Urinary bladder (tissue), 4 donors: Measurements from ENCODE around the gene TMEM245. TPM values are rescaled to one million over a fixed set of nuclear protein-coding genes. Genes with fewer than 3 reads are reported as not detected.

Experiments
- DNase-seq: peaks from one replicate; pipeline ENCODE4 v3.0.0-alpha.2; 2015; ENCODE audit errors: extremely low spot score
- H3K27ac ChIP-seq: one replicate; pipeline ENCODE4 v1.5.1; 2013; ENCODE audit warnings: low read depth, mild to moderate bottlenecking, moderate library complexity
- H3K36me3 ChIP-seq: one replicate; pipeline ENCODE4 v1.6.1; 2013; ENCODE audit warnings: mild to moderate bottlenecking, moderate library complexity; ENCODE audit not compliant: insufficient read depth
- H3K4me1 ChIP-seq: one replicate; pipeline ENCODE4 v1.6.1; 2013; ENCODE audit warnings: mild to moderate bottlenecking, moderate library complexity; ENCODE audit not compliant: insufficient read depth
- H3K4me3 ChIP-seq: one replicate; pipeline ENCODE4 v1.5.1; 2013; ENCODE audit warnings: low read depth, low read length
- WGBS: extraction: QIAGEN DNeasy Blood & Tissue Kit; methylation state at CpG from one replicate; pipeline ENCODE4 v1.1.7; 2013; 5-methylcytosine and 5-hydroxymethylcytosine counted together
- polyA plus RNA-seq: library from polyadenylated mRNA; stranded (reverse); fragments of 200-250 nt; gene quantifications from one replicate; pipeline ENCODE4 v1.2.3, GENCODE V29; 2013
- total RNA-seq: library from RNA; depleted of rRNA; stranded (reverse); fragments of >200 nt; gene quantifications from one replicate; pipeline ENCODE4 v1.2.3, GENCODE V29; 2014
- donor health status: healthy with polysubstance abuse.
- donor health status: healthy.

Gene TMEM245
- total and polyA plus RNA-seq, 2 donors, result 41.3 to 87.6 TPM

DNA sequence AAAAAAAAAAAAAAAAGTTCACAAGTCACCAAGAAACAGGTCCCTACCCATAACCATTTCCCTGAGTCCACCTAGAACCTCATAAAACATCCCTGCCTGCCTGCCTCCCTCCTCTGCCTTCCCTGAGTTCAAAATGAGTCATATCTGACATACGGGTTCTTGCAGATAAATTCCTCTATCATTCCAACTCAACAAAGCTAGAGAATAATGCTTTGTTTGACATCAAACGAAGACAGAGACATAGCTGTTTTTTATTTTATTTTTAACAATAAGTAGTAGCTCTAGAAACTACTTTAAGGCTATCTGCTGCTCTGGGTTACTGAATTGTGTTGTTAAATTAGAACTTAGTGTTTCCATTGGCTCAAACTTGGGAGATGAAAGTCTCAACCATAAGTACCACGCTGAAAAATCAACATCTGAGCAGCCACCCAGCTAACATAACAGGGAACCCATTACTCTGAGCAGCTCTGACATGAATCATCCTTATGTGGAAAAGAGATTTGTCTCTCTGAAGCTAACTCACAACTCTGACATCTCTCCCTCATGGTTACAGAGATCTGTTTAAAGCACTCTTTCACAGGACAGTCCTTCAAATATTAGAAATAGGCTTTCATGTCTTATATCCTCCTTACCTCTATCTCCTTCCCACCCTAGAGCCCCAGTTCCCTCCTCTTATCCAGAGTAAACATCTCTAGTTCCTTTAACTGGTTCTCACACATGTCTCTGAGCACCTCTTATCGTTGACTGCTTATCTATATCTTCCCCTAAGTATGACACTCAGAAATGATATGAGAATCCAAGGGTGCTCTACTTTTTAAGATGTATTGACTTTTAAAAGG, 12.1 kb downstream of the TMEM245 start:
- WGBS, result 31% methylated on average over 4 of the region's 4 CpGs
- Histone ChIP-seq H3K4me1 (no peaks in the 10 kb centered on the region), H3K36me3 (no peaks in the 10 kb centered on the region), H3K27ac (no peak overlapping the region), H3K4me3 (no peak overlapping the region)
- DNase-seq, result no peak

DNA sequence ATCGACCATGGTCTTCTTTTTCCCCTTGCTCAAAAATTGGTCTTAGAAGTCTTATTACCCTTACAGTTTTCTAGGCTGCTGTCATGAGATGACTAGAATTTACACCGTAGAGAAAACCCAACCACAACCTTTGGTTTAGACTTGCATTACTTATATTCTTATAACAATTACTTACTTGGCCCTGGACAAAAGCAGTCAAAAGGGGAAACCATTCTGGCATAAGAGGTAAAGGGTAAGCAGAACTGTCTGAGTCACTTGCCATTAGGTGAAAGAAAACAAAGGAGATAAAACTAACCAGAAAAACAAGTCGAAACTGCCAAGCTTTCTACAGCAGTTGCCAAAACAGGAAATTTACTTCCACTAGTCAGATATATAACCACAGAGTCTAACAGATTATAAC, 17.9 kb downstream of the TMEM245 start:
- H3K4me3 ChIP-seq, result no peak overlapping the region

DNA sequence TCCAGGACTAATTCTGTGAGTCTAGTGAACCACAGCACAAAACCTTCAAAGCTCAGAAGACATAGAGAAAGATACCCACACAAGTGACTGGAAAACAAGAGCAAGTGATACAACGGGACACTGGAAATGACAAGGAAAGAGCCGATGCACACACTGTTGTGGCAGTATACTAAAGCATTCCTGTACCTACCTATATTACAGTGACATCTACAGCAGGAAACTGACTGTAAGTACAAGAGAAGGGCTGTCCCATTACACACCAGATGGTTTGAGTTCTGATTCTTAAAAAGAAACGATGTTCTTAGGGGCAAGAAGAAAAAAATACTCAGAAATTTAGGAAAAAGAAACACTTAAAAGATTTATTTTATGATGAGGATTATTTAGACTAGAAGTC, 18.5 kb downstream of the TMEM245 start:
- Histone ChIP-seq H3K27ac (no peak overlapping the region), H3K36me3 (no peaks in the 10 kb centered on the region), H3K4me1 (no peaks in the 10 kb centered on the region), H3K4me3 (no peak overlapping the region)
- 61% methylated on average over 3 of the region's 3 CpGs for WGBS
- no peak for DNase-seq

More for the DNA sequence above, 17.9 kb downstream of the TMEM245 start:
- H3K36me3 ChIP-seq, result no peaks in the 10 kb centered on the region
- WGBS, result 43% methylated on average over 3 of the region's 3 CpGs
- peak overlapping the region; percentile 59 for H3K27ac ChIP-seq
- no peak for DNase-seq
- H3K4me1 ChIP-seq, result no peaks in the 10 kb centered on the region

DNA sequence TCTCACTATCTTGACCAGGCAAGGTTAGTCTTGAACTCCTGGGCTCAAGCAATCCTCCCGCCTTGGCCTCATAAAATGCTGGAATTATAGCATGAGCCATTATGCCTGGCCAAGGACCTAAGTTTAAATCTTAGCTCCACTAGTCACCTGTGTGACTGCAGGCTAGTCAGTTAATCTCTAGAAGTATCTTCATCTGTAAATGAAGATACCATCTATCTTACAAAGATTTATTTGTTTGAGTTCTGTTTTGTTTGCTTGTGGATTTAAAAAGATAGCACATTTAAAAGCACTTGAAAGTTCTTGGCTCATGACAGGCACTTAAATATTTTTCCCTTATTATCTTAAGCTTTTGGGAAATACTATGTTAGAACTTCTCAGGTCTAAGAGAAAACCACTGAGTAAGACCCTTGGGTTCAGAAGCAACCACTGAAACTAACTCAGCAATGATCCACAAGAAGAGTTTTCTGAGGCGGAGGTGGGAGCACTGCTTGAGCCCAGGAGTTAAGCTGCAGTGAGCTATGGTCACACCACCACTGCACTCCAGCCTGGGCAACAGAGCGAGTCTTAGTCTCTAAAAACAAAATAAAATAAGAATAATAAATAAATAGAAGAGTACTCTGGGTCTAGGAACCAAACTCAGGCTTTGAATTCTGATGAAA, 19.1 kb downstream of the TMEM245 start:
- DNase-seq, result no peak
- H3K36me3 ChIP-seq, result no peaks in the 10 kb centered on the region
- H3K4me1 ChIP-seq, result no peaks in the 10 kb centered on the region
- 89% methylated on average over 3 of the region's 3 CpGs for WGBS
- no peak overlapping the region for H3K4me3 ChIP-seq
- H3K27ac ChIP-seq, result no peak overlapping the region

DNA sequence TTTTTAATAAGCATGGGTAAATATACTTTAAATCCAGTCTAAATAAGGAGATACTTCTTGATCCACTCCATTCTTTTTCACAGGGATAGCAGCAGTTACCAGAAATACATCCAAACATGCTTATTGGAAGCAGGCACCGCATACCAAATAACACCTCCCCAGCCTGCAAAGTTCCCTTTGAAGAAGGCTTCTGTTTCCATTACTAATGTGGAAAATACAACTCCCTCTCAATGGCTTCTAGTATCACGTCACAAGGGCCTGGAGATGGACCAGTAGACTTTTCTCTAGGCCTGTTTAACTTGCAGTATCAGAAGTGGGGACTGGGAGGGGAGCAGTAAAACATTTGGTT, 20.8 kb downstream of the TMEM245 start:
- Histone ChIP-seq H3K4me1 (no peaks in the 10 kb centered on the region), H3K36me3 (peaks cover 2% of the 10 kb centered on the region), H3K4me3 (no peak overlapping the region), H3K27ac (no peak overlapping the region)
- DNase-seq, result no peak
- 40% methylated on average over 2 of the region's 2 CpGs for WGBS

DNA sequence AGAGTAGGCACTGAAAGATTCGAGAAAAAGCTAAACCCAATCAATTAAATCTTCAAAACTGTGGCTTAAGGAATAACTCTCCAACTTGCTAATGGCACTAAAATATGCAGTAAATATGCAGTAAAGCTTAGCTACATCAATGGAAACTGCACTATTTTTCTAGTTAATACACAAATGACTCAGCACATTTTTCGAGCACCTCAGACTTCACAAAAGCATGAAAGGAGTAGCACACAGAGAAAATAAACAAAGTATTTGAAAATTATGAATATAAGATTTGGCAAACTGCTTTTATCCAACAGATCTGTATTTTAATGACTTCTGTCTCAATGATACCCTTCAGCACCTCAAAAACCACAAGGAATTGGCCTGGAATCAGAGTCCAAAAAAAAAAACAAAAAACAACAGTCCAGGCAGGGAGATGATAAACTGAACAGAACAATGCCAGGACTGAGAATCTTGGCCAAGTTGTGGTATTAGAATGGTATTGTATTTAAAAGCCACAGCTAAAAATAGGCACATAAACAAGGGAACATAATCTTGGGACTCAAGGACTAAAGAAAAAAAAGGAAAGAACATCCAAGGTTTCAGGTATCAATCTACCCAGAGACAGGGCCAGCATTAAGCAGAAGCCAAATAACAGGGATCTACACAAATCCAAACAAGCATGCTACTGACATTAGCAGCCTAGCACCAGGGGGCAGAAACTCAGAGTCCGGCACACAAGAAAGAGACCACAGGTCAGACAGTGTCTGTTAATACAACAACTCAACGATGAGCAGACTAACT, 21.4 kb downstream of the TMEM245 start:
- WGBS, result 26% methylated on average over 4 of the region's 4 CpGs
- H3K4me1 ChIP-seq, result no peaks in the 10 kb centered on the region
- no peak overlapping the region for H3K4me3 ChIP-seq
- peak overlapping the region; percentile 61 for H3K27ac ChIP-seq
- peaks cover 2% of the 10 kb centered on the region for H3K36me3 ChIP-seq
- DNase-seq, result no peak

DNA sequence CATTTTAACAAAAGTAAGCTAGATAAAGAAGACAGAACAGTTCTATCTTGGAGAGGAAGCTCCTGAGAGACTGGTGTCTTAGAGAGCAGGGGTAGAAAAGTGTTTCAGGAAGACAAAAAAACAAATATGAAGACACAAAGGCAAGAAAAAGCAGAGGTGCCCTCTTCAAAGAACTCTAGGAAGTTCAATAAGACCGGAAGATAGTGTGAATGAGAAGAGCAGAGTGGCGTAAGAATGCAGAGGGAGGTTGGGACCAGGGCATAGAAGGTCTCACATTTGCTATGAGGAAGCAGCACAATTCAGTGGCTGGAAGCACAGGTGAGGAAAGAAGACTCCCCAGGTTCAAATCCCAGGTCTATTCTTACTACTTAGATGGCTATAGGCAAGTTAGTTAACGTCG, 22.6 kb downstream of the TMEM245 start:
- Histone ChIP-seq H3K4me3 (no peak overlapping the region), H3K4me1 (no peaks in the 10 kb centered on the region), H3K36me3 (peaks cover 4% of the 10 kb centered on the region), H3K27ac (no peak overlapping the region)
- 96% methylated on average over 4 of the region's 4 CpGs for WGBS
- no peak for DNase-seq

DNA sequence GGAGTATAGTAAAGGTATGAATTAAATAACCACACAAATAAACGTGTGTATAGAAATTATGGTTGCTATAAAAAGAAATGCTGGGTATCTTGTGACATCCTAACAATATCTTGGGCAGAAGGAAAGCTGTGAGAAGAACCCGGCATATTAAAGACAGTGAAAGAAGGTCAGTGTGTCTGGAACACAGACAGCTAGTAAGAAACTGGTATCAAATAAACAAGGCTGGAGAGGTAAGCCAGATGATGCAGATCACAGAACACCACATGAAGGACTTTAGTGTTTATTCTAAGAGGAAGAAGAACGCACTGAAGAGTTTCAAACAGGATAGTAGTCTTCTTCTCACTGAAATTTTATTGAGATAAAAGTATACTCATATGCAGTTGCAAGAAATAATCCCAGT, 24.4 kb downstream of the TMEM245 start:
- Histone ChIP-seq H3K4me1 (no peaks in the 10 kb centered on the region), H3K36me3 (peaks cover 4% of the 10 kb centered on the region), H3K4me3 (no peak overlapping the region), H3K27ac (no peak overlapping the region)
- 53% methylated on average over 3 of the region's 3 CpGs for WGBS
- no peak for DNase-seq

DNA sequence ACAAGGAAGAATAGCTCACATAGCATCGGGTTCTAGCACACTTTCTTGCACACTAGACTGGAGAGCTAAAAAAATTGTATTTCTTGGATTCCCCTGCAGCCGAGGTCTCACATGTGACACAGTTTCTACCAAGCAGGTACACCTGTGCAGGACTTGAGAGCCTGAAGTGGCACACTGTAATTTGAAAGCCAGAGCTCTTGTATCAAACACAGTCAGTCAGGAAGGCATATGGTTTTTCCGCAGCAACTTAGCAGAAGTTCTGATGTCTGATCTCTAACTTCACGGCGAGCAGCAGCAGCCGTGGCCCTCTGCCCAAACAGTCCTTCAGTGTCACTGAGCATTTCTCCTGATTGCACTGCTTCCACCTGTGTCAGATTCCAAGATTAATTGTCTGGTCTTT, 25.5 kb downstream of the TMEM245 start:
- WGBS, result 90% methylated on average over 6 of the region's 6 CpGs
- DNase-seq, result no peak
- no peaks in the 10 kb centered on the region for H3K4me1 ChIP-seq
- no peak overlapping the region for H3K4me3 ChIP-seq
- peaks cover 6% of the 10 kb centered on the region for H3K36me3 ChIP-seq
- H3K27ac ChIP-seq, result no peak overlapping the region

DNA sequence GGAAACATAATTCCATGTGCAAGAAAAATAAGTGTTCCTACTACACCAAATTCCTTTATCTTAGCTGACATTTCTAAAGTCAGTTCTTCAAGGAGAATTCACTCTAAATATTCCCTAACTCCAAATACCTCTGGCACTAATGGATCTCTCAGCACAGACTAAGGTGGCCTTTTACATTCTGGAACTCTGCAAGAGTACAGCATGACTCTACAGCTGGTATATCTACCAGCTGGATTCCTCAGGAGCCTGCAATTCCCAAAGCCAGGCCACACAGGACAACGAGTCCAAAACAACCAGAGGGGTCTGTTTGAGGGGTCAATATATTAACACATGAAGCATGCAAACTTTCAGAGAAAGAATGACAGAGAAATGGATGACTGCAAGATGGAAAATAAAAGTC, 27.2 kb downstream of the TMEM245 start:
- WGBS, result 71% methylated on average over 1 of the region's 1 CpG
- DNase-seq, result no peak

DNA sequence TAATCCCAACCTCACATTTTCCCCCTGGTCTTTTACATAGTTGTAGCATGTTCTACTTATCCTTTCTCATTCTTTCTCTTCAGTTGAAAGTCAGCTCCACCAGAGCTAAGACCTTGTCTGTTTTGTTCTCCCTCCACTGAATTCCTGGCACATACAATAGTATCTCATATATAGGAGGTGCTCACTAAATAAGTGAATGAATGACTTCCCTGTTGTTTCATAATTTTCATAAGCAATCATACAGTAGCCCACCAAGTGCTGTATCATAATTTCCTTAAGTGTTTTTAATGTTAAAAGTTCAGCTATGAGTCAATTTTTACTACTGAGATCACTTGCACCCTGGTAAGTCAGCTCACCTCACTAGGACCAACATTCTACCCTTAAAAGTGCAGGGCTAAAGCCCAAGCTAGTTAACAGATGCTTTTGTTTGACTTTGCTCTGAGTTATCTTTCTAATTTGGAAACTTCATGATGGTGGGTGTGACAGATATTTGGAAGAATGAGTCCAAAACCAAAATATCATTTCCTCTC, 27.6 kb downstream of the TMEM245 start:
- no peak overlapping the region for H3K27ac ChIP-seq
- peaks cover 6% of the 10 kb centered on the region for H3K36me3 ChIP-seq
- no peak overlapping the region for H3K4me3 ChIP-seq
- DNase-seq, result no peak
- no peaks in the 10 kb centered on the region for H3K4me1 ChIP-seq

More for the DNA sequence above, 27.2 kb downstream of the TMEM245 start:
- no peak overlapping the region for H3K4me3 ChIP-seq
- no peak overlapping the region for H3K27ac ChIP-seq
- H3K4me1 ChIP-seq, result no peaks in the 10 kb centered on the region
- H3K36me3 ChIP-seq, result peaks cover 6% of the 10 kb centered on the region

DNA sequence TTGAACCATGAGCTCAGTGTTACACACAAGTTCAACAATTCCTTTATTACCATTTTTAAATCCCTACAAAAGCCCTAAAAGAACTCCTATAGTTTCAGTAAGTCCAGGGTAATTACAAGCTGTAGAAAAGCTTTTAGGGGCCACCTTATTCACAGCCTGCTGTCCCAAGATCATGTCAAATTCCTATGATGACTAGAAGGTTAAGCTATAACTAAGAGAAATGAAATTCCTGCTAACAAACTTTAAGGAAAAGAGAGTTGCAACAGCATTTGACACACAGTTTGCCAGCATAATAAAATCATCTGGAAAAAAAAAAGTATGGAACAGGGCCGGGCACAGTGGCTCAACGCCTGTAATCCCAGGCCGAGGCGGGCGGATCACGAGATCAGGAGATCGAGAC, 31.5 kb downstream of the TMEM245 start:
- Histone ChIP-seq H3K27ac (no peak overlapping the region), H3K4me1 (no peaks in the 10 kb centered on the region), H3K36me3 (peaks cover 6% of the 10 kb centered on the region), H3K4me3 (no peak overlapping the region)
- DNase-seq, result no peak
- 95% methylated on average over 7 of the region's 7 CpGs for WGBS

DNA sequence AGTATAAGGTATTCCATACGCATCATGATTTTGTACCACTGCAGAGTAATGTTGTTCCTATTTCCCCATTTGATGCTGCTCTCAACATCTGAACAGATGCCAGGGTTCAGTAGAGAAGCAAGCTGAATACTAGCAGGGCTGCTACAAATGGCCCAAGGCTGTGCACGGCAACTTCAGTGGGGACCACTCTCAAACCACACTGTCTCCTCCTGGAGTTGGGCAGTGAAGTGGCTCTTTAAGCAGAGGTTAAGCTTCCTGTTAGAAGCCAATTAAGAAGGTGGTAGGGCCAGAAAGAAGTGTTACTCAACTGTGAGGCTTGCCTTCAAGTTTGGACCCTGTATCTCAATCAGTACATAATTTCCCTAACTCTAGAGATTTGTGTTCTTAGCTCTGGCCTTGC, 32.0 kb downstream of the TMEM245 start:
- no peak overlapping the region for H3K4me3 ChIP-seq
- H3K36me3 ChIP-seq, result peaks cover 6% of the 10 kb centered on the region
- no peaks in the 10 kb centered on the region for H3K4me1 ChIP-seq
- no peak for DNase-seq
- 81% methylated on average over 2 of the region's 2 CpGs for WGBS
- H3K27ac ChIP-seq, result no peak overlapping the region
